NCI-H2081 (cell line): Measurements from ENCODE around the gene ERBB4.
"Not testable (repeated sequence)": the region's sequence is repeated elsewhere in the genome, so short reads cannot be mapped to it uniquely, and the experiment has no call there.

ENCODE experiments used
- DNase-seq, 2 experiments: peaks; one replicate each; lab custom pipeline; 2025; lab: John Stamatoyannopoulos, UW

ERBB4 gene

GRCh38 chr2:211730215-211730614 lies 808.4 kb downstream of the ERBB4 start:
- no peak for DNase-seq

DNA sequence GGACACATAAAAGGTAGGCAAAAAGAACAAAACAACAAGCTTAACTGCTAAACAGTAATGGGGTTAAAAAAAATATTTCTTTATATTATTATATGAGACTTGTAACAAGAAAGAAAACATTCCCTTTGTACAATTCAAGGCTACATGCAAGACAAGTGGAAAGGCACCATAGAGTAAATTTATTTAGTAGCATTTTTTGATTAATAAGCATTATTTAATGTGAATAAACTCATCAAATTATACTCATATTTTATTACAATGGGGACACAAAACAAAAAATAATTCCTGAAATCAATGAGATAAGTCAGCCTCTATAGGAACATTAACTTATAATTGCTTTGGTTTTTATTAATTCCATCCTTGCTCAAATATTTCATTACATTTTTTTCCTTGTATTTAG lies 809.2 kb downstream of the ERBB4 start:
- DNase-seq = no peak

DNA sequence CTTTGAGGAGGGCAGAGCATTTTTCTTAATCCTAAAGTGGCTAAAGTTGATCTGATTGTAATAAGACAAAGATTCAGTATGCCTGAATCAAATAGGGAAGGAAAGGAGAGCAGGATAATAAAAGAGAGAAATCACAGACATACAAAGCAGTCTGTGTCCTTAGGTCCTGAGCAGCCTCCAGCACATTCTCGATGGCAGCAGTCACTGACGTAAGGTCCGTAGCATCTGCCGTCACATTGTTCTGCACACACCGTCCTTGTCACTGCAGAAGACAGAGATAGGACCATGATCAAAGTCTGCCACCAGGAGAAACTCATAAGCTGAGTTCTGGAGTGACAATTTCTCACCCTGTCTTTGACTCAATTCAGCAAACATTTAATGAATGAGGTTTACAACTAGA lies 813.7 kb downstream of the ERBB4 start:
- no peak for DNase-seq

DNA sequence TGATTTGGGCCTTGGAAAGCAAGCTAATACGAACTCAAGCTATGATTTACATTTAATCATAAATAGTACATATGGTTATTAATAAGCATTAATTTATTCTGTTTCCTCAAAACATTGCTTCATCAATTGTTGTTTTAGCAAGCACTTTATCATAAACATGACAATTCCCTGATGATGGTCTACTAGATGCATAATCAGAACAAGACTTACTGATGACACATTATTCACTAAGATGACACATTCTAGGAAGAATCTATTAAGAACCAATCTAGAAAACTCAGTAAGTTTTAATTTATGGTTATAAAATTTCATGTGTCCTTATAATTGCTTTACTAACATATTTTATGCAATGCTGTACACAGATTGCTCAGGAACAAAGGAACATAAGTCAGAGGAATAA lies 815.2 kb downstream of the ERBB4 start:
- no peak for DNase-seq

GRCh38 chr2:211722928-211723327 lies 815.7 kb downstream of the ERBB4 start:
- peak; percentile 11 to 80 for DNase-seq

GRCh38 chr2:211721874-211722273 lies 816.7 kb downstream of the ERBB4 start:
- not testable (repeated sequence) for DNase-seq

DNA sequence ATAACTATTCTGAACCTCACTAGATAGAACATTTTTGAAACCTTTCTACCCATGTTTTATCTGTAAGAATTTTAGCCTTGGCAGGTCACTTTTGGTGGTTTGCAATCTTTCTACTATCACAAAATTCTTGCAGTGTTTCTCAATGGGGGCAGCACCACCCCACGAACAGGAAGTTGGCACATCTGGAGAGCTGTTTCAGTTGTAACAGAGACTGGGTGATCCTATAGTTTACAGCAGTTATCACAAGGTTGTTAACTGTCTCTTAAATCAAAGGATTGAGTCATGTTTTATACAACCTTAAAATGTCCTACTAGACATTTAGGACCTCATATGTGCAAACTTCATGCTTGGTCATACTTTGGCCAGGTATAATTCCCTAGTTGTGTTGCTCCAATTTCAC lies 829.2 kb downstream of the ERBB4 start:
- DNase-seq = no peak

DNA sequence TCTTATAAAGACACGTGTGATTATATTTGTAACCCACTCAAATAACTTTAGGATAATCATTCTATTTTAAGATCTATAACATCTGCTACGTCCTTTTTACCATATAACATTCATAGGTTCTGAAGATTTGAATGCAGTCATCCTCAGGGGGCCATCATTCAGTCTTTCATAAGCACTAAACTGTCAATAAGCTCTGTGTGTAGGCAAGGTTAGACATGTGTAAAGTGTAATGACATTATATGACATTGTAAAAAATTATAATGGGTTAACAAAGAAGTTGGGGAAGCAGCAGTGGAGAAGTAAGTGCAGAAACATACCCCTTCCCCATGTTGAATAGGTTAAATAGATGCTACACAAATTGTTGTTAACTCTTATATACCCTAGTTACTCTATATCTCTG lies 845.9 kb downstream of the ERBB4 start:
- no peak for DNase-seq

- DNase-seq = no peak
Observed at GRCh38 chr2:211690736-211691135, 847.9 kb downstream of the ERBB4 start.

- DNase-seq = no peak
Observed at GRCh38 chr2:211688196-211688595, 850.4 kb downstream of the ERBB4 start.

DNA sequence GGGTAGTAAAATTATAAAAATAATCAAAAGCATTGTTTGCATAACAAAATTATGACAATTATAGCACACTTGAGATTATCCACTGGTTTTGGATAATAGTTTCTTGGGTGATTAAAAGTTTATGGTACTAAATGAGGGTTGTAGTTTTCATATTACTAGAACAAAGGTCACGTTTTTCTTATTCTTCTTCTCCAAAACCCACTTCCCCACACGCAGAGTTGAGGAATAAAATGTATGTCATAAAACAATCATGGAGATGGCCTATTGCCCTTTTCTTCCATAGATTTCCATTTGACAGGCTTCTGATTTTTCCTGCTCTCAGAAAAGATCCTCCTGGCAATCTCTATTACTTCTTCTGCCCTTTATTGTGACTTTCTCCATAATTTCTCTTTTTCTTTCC lies 863.9 kb downstream of the ERBB4 start:
- no peak for DNase-seq

GRCh38 chr2:211673133-211673905 lies 865.3 kb downstream of the ERBB4 start:
- no peak for DNase-seq

DNA sequence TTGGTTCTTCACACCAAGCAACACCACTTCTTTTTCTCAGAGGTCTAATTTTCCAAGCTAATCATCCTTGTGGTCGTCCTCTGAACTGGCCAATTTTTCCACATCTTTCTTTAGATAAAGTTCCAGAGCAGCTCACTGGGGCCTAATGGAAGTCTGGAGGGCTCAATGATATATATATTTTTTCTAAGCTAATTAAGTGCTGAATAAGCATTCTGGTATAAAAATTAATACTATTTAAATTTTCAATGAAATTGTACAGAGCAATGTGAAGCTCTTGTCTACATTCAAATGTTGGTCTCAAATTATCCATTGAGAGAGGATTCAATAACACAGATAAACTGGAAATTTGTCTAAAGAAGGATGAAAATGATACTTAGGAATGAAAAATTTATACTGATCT lies 866.6 kb downstream of the ERBB4 start:
- DNase-seq = no peak

DNA sequence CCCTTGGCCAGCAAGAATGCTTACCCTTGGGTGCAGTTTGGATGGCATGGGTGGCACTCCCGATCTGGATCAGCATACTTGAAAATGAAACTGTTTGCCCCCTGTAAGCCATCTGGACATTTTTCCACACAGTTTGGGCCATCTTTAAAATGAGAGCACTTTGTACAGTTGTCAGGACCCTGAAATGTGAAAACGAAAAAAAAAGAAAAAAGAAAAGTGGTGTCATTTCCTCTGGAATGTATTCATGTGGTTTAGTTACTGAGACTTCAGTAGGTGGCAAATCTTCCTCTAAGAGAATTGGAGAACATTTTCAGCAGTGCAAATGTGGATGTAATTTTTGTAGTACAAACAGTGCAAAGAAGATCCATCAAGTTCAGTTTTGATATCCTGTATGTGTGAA lies 873.3 kb downstream of the ERBB4 start:
- DNase-seq = no peak

DNA sequence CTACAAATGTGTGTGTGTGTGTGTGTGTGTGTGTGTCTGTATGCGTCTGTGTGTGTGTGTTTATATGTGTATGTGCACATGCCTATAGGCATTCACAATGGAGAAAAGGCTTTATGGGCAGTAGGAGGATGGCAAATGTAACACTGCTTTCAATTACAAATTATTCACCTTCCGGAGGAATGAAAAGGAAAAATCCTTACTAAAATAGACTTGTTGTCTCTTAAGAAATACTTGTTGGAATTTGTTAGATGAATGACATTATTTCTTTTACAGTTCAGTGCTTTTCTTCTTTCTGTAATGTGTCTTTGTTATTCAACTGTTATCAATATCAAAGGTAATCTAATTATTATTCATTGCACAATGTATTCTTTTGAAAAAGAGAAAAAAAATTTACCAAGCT lies 874.3 kb downstream of the ERBB4 start:
- DNase-seq = no peak

- DNase-seq = no peak
Observed at GRCh38 chr2:211654211-211654780, 884.3 kb downstream of the ERBB4 start.

DNA sequence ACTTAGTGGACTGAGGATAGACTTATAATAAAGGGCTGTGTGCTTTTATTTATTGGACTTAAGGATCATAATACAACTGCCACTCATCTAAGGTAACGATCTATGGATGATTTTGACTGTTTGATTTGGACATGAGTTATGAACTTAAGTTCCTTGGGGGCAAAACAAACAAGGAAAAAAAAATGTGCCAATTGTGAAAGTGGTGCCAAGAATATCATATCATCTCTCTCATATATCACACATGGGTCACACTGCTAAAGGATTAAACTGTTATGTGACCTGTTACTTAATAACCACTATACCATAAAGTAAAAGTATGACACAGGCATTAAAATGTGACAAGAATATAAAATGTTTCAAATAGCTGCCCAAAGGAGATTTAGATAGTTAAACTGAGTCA lies 886.3 kb downstream of the ERBB4 start:
- peak in 1 of 2 experiments; percentile 47 for DNase-seq

DNA sequence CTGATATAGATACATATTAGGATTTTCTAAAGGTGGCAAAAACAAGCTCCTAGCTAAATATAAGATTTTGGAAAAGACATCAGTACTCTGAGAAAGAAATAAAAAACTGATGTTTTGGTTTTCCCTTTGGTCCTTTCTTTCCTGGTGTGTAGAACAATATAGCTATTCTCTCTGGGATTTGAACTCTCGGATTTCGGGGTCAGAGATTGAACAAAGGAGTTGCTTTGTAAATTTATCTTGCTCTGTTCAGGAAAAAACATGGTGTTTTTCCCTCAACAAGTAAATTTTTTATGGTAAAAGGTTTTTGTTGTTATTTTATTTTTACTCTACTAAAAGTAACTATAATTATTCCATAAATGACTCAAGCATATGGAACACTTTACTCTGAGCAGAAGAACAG lies 889.3 kb downstream of the ERBB4 start:
- no peak for DNase-seq

GRCh38 chr2:211631503-211631902 lies 907.1 kb downstream of the ERBB4 start:
- DNase-seq = no peak

- DNase-seq = no peak
Observed at GRCh38 chr2:211623096-211623495, 915.5 kb downstream of the ERBB4 start.

- DNase-seq = no peak
Observed at GRCh38 chr2:211620986-211621385, 917.6 kb downstream of the ERBB4 start.

GRCh38 chr2:211617803-211618202 lies 920.8 kb downstream of the ERBB4 start:
- DNase-seq = no peak

- DNase-seq = no peak
Observed at GRCh38 chr2:211611621-211612020, 927.0 kb downstream of the ERBB4 start.

- peak; percentile 5 to 55 for DNase-seq
Observed at GRCh38 chr2:211611061-211611518, 927.5 kb downstream of the ERBB4 start.
